CD4-positive, alpha-beta T cell treated with Interleukin-1 beta for 1 hour (primary cell): Measurements from ENCODE around the gene BMF.

Experiments
- DNase-seq, 2 donors: peaks; one replicate each; pipeline ENCODE4 v3.0.0-alpha.2; 2020 to 2022

BMF gene

DNA sequence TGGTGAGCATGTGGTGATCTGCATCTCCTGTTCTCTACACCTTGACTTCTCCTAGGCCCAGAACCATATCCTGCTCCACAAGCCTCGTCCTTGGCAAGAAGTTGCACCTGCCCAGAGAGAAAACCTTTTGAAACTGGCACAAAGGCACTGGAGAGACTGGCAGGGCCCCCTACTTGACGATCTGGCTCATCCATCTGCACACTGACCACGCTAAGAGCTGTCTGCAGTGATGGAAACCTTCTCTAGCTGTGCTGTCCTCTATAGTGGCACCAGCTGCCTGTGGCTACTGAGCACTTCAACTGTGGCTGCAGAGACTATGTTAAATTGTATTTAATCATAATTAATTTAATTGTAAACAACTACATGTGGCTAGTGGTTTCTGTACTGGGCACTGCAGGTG is 43.5 kb downstream of the BMF start:
- DNase-seq, result no peak

DNA sequence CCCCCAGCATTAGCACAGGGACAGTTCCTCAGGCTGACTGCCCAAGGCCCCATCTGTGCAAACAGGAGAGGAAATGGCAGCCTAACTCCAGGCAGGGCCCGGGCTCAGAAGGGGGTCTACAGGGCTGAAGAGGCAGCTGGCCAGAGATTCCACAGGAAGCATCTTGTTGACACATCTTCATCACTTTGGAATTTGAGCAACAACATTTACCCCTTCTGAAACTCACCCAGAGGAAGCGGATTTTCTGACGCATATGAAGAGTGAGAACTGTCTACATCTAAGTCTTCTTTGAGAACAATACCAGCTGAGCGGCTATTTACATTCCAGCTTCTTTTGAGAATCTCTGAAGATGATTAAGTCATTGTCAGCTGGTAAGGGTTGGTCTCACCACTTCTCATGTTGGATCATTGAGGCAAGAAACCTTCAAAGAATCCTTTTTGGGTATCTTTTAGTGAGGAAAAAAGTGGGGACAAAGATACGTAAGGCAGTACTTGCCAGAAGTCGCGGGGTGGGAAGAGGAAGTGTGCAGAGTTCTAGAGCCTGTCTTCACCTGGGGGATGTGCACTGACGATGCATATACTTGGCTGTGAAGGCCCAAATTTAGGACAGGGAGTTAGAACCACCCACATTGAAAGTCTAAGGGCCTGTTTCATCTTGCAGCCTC is 44.3 kb downstream of the BMF start:
- DNase-seq, result no peak

DNA sequence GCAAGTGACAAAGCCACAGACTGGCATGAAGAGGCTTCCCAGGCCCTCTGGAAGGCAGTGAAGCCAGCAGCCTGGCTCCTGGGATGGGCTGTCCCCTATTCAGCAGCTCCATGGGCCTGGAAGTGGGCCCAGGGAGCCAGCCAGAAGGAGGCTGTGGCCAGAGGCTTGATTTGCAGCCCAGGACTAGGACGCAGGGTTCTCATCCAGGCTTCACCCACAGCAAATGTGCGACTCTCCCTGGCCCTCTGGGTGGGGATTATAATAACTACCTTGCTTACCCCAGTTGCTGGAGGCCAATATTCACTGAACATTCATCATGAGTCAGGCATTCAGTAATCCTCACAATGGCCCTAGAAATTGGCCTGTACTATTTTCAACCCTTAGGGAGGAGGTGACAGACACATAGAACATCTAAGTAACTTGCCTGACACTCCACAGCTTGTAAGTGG is 45.1 kb downstream of the BMF start:
- no peak for DNase-seq

DNA sequence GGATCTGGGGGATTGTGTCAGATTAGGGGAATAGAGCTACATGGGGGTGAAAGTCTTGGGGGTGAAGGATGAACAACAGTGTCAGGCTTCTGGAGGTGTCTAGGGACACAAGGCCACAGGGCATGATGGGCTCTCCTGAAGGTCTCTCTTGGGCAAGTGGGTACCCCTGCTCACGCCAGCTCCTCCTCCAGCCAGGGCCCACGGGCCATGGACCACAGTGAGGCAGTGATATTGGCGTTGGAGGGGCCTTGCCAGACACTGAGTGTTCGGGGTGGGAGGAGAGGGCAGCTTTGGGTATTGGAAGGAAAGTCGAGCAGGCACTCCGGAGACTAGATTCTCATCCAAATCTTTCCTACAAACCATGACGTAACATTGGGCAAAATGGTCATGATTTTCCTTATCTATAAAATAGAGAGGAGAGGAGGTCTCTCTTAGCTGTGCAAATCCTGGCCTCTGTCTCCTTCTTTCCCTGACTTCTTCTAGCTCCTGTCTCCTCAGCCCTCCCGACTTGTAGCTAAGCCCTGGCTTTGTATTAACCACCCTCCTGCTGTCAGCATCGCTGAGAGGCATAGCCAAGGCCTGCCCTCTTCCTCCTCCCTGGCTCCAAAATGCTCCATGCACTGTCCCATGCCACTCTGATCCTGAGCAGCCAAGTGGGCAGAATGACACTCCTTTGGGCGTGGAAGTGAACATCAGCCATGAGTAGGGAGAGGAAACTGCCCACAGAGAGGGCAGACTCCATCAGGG is 45.7 kb downstream of the BMF start:
- no peak for DNase-seq

DNA sequence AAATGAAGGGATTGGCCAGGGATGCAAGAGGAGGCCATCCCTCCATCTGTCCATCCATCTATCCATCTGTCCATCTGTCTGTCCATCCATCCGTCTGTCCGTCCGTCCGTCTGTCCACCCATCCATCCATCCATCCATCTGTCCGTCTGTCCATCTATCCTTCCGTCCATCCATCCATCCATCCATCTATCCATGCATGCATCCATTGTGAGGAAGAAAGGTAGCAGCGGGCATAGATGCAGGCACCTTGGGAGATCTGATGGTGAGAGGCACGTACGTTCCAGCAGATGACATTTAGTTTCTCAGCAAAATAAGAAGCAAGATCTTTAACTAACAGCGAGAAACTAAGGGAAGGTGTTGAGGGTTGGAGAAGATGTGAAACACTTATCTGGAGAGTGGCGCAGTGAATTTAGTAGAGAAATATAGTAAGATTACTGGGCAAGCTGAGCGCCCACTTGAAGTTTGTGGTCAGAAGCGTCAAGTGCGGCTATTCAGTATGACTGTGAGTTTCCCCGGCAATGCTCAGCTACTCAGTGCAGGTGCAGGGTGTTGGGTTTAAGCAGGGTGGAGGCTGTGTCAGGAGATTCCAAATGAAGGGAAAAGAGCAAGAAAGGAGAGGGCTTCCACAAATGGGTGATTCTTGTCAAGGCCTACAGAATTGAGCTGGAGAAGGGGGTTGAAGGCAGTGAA is 47.3 kb downstream of the BMF start:
- DNase-seq, result no peak

DNA sequence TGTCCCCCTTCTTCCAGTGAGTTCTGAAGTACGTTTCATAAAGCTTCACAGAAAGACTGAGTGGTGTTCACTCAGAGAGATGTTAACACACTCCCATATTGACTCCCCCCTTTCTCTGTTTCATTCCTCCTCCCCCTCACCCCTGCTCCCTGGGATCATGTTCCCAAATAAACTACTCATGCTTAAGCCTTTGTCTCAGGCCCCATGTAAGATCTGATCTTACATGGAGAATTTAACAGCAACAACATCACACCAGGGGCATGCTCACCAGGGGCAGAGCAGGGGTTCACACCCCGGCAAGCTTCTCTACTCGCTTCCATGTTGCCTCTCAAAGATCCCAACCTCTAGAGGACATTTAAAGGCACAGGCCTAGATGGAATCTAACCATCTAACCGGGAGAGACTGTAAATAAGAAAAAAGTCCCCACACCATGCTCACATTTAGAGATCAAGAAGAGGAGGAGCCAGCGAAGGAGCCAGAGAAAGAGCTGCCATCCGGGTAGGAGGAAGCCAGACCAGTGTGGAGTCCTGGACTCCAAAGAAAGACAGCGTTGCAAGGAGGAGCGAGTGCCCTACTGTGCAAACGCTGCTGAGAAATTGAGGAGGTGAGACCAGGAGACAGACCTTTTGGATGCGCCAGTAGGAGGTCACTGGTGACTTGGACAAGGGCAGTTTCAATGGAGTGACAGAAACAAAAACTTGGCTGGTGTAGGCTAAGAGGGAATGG is 48.3 kb downstream of the BMF start:
- DNase-seq, result no peak

DNA sequence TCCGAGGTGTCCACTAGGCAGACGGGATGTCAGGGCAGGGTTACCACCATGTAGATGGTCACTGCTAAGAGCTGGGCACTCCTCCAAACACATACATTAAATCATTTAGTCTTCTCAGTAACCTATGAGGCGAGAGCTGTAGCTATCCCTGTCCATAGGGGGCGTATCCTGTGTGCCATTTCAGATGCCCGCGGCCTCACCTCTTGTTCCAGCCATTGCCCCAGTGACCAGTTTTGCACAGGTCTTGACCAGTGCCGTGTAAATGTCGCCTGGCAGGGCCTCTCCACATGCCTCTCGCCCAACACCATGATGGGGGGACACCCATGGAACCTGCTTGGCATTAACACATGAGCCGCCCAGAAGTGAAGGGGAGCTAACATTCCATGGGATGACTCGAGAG is 48.9 kb downstream of the BMF start:
- DNase-seq, result no peak

DNA sequence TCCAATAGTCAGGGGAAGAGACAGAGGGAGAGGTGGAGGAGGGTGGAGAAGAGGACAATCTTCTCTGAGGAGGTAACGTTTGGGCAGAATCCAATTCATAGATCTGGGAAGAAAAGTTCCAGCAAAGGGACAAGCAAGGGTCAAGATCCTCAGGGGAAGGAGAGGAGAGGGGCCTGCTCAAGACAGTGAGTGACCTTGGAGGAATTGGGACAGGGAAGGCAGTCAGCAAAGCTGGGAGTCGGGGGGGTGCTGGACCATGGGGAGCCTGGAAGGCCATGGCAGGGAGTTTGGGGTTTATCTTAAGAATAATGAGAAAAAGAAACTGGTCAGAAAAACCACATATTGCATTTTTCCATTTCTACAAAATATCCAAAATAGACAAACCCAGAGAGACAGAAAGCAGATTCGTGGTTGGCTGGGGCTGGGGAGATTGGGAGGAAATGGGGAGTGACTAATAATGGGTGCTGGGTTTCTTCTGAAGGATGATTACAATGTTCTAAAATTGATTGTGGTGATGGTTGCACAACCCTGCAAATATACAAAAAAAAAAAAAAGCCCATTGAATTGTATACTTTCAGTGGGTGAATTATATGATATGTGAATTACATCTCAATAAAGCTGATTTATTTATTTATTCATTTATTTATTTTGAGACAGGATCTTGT is 50.1 kb downstream of the BMF start:
- no peak for DNase-seq

DNA sequence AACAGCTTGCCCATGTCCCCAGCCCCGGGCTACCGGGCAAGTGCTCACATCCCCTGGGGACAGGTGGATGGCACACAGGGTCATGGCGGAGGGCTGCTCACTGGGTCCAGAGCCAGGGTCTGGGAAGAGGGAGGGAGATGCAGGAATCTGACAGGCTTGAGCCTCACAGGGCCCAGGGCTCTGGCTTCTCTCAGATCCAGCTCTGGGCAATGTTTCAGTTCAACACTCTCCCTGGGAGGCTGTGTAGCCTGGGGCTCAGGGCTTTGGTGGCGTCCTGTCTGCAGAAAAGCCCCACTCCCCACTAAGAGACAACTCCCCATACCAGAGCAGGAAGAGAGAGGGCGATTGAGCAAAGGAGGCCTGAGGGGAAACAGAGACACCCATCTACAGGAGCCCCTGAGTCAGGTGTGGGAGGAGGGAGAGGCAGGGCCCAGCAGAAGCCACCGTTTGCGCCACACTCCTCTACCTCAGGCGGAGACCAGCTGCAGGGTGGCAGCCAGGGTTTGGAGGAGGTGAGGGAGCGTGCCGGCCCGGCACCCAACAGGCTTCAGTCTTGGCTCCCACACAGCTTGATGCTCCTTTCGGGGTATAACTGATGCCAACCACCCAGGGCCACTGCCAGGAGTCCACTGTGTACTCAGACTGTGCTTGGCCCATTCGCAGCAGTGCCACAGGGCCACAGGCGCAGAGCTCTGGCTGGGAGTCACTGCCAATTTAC is 52.9 kb downstream of the BMF start:
- no peak for DNase-seq

DNA sequence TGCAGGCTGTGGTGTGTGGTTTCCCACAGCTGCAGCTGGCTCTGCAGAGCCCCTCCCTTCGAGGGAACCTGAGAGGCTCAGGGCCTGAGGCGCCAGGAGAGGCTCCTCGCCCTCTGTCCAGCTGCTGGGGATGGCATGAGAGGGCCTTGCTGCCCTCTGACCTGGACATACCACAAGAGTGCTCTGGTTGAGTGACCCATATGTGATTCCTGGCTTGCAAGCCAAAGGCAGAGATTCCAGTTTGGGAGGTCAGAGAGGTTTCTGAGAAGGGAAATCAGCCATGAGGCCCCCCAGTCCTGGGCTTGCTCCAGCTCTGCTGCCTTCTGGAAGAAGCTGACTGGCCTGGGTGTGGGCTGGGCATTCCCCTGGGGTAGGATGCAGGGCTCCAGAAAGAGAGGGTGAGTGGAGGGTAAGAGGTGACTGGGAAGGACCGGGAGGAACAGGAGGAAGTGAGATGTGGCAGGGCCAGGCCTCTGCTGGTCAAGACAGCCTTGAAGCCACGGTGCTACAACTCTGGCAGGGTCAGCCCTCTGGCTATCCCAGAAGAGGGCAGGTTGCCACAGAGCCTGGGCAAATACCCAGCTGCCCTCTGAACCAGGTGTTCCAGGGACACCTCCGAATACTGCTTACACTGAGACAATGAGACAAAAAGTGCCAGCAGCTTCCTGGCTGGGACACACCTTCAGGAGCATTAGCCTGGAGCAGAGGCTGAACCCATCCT is 53.7 kb downstream of the BMF start:
- peak; percentile 39 to 46 for DNase-seq

DNA sequence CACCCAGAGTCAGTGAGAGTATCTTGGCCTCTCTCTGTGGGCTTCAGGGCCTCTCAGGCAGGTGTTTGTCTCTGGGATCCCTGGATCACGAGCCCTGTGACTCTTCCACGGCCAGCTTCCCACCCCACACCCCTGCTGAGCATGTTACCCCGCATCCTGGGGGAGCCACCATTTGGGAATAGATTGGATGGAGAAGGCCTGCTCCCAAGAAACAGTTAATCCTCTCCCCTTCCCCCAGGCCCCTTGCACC is 54.1 kb downstream of the BMF start:
- no peak for DNase-seq

DNA sequence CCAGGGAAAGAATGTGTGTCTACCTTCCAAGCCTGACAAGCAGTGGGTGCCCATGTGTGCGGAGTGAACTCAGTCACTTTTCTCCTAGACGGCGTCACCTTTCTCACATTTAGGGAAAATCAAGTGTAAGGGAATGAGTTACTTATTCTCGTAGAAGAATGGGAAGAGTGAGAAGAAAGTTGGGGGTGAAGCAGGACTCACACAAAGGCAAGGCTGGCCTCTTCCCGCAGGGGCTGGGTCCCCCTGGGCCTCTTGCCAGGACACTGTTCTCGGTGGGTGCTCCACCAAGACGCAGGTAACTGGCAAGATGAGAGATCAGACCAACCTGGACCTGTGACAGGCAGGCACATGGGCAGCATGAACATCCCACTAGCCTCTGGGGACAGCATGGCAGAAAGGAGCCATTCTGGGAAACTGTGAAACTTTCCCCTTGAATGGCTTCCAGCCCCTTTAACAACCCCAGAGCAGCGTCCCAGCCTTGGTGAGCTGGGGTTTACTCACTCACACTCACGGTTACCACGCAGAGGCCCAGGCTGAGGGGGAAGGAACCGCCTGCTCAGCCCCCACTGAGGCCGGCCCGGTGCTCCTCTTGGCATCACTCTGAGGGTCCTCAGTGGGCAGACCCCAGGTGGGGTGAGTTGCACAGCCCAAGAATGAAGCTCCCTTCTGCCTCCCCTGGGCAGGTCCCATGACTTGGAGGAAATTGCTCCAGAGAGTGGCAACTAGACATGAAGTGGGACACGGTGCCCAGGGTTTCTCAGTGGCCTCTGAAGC is 54.7 kb downstream of the BMF start:
- no peak for DNase-seq

DNA sequence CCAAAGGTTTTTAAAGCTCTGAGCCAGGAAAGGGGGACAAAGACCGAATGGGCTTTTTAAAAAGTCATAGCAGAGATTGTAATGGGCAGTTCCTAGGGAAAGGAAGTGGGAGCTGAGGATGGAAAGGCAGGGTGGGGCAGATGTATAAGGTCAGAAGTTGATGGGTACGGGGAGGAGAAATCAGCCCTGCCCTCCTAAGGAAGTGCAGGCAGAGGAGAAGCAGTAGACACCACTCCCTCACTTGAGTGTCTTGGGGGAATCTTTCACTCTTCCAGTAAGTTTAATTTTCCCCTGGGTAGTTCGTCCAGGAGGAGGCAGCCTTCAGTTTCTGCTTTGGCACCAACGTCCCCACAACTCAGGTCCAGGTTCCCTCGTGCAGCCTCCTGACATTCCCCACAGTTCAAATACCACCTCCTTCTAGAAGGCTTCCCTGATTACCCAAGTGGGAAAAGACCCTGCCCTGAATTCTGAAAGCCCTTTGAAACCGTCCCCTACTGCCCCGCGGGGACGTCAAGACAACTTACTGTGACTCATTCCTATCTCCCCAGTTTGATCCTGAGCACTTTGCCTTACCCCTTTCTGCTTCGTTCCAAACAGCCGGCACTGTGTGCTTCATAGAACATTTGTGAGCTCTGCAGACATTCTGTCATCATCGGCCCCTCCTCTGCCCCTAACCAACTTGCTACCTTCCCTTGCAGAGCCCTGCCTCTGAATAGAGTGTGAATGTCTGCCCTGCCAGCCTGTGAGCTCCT is 55.4 kb downstream of the BMF start:
- DNase-seq, result no peak

DNA sequence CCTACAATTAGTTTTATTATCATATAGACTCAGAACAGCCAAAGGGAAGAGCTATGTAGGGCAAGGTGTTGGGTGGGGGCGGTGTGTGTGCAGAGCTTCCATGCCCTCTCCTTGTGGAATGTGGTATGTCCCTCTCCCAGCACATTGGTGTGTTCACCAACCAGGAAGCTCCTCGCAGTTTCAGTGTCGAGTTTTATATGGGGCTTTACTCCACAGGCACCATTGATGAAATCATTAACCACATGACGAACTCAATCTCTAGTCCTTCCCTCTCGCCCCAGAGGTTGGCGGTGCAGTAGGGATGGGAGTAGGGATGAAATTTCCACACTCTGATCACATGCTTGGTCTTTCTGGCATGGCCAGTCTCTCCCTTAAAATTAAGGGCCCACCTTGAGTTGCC is 56.1 kb downstream of the BMF start:
- no peak for DNase-seq

DNA sequence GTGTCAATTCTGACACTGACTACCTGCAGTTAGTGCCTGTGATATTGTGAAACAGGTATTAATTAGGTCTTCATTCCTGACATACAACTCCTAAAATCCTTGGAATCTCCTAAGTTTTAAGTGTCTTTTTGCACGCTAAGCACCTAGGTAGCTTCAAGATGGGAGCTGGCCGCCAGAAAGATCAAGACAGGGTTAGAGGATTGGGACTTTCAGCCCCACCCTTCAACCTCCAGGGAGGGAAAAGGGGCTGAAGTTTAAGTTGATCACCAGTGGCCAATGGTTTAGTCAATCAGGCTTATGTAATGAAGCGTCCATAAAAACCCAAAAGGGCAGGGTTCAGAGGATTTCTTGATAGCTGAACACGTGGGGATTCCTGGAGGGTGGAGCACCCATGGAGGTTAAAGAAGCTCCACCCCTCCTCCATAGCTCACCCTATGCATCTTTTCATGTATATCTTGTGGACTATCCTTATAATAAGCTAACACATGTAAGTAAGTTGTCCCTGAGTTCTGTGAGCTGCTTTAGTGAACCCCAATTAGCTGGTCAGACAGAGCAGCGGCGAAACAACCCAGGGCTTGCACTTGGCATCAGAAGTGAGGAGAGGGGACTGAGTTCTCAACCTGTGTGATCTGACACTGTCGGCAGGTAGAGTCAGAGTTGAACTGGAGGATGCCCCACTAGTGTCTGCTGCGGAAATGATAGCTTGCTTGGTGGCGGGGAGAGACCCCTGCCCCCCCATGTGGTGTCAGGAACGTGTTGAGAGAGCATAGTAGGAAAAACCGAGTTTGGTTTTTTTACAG is 56.9 kb downstream of the BMF start:
- no peak for DNase-seq

DNA sequence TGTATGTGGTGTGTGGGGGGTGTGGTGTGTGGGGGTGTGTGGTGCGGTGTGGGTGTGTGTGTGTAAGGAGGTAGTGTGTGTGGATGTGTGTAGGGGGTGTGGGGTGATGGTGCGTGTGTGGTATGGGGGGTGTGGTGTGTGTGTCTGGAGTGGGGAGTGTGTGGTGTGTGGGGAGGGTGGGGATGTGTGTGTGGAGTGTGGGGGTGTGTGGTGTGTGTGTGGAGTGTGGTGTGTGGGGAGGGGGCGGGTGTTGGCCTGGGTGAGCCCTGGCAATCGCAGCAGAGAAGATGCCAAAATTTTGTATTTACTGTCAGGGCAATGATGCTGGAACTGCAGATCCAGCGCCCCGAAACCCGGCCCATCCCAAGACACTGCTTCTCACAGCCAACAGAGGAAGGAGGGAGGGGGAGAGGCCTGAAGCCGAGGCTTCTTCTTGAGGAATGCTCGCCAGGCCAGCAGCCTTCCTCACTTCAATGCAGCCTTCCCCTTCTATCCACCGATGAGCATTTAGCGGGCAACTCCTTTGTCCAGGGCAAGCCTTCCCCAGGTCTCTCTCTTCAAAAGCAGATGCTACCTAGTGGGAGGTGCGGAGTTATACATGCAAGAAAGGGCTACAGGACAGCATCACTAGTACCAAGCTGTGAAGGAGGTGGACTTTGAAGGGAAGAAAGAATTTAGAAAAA is 57.8 kb downstream of the BMF start:
- peak in 1 of 2 donors; percentile 19 for DNase-seq

DNA sequence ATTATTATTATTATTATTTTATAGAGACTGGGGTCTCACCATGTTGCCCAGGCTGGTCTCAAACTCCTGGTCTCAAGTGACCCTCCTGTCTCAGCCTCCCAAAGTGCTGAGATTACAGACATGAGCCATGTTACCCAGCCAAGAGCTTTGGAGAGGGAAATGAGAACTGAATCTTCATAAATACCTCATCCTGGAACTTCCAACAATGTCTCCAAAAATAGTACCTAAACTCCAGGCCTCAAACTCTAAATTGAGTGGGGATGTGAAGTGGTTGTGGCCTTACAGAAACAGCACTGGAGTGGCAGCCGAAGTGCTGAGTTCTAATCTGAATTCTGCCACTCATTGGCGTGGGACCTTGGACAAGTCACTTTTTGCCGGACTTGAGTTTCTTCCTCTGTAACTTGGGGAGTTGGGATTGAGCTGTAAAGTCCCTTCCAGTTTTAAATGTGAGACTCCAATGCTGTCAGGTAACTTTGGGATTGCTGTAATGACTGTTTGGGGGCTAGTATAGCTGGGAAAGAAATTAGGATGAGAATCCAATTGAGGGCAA is 59.7 kb downstream of the BMF start:
- DNase-seq, result no peak

DNA sequence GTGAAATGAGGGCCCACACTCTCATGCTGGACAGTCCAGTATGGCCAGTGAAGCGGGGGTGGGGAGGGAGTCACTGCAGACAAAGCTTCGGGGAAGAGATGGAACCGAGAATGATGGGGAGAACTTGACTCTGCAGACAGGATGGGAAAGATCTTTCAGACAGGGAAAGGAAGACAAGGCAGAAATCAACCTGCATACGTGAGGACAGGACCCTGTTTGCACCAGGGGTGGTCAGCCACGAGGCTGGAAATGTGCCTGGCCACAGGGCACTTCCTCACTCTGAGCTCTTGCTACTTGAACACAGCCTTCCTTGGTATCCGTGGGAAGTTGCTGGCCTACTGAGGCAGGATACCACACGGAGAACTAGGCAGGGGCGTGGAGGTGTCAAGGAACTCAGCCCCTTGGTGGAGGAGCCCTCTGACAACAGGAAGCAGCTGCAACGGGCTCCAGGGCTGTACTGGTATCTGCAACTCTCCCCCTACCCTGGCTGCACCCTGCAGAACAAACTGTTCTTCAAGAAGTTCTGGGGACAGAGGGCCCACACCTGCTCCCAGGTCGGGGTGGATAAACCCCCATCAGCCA is 60.4 kb downstream of the BMF start:
- DNase-seq, result peak; percentile 39 to 56
